Stimulated activated naive CD8-positive, alpha-beta T cell treated with anti-CD3 and anti-CD28 coated beads, Interleukin-15, Interleukin-2, amounts not matched to agents 100 ng/mL and 50 ng/mL, for 24 hours (primary cell): ENCODE data around the gene PRRT1.

Experiments
- H3K27ac Mint-ChIP-seq: one replicate; pipeline ENCODE4 v1.8.0; 2021; ENCODE audit warnings: mild to moderate bottlenecking, mixed read lengths
- H3K27me3 Mint-ChIP-seq: one replicate; pipeline ENCODE4 v1.8.0; 2021; ENCODE audit warnings: mixed read lengths
- H3K36me3 Mint-ChIP-seq: one replicate; pipeline ENCODE4 v1.8.0; 2021; ENCODE audit warnings: low read depth, mixed read lengths
- H3K4me1 Mint-ChIP-seq: one replicate; pipeline ENCODE4 v1.8.0; 2021; ENCODE audit warnings: low read depth, mixed read lengths
- H3K4me3 Mint-ChIP-seq: one replicate; pipeline ENCODE4 v1.8.0; 2021; ENCODE audit warnings: mild to moderate bottlenecking, mixed read lengths
- H3K9me3 Mint-ChIP-seq: one replicate; pipeline ENCODE4 v1.8.0; 2021; ENCODE audit warnings: mixed read lengths

The PRRT1 gene

DNA sequence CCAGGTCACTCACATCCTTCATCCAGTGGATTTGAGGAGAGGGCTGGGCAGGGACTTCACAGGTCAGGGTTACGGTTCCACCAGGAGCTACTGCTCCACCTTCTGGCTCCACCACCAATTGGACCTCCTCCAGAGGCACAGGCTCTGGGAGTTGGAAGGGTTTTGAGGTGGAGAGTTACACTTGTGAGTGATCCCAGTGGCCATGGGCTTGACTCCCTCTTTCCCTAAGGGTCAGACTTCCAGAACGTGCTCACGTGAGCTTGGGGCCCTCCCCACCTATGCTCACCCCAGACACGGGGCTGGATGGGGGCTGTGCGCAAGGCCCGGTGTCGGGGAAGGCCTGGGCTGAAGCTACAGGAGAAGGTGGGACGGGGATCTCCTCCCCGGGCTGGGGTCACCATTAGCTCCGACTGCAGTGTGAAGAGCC is 30.8 kb upstream of the PRRT1 start:
- Mint-ChIP-seq H3K4me3 (no peak overlapping the region), H3K27me3 (no peaks in the 10 kb centered on the region), H3K27ac (peak overlapping the region; percentile 51), H3K4me1 (peaks cover 70% of the 10 kb centered on the region), H3K36me3 (peaks cover 59% of the 10 kb centered on the region), H3K9me3 (no peaks in the 10 kb centered on the region)

DNA sequence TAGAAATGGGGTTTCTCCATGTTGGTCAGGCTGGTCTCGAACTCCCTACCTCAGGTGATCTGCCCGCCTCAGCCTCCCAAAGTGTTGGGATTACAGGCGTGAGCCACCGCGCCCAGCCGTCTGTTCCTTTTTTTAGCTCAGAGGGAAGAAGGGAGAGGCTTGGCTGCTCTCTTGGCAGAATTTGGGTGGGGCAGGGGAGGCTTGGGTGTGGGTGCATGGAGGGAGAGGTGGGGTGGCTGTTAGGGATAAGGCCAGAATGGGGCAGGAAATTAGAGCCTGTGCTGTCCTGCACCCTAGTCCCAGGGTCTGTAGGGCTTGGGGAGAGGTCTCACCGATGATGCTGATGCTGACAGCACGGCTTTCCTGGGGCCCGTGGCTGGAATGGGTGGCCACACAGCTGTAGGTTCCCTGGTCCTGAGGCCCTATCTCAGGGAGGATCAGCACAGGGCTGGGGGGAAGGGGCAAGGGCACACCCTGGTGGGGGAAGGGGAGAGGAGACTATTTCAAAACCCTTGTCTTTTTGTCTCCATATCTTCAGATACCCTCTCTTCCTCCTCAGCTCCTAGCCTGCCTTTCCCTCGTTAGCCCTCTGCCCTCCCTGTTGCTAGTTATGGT is 30.3 kb upstream of the PRRT1 start:
- Mint-ChIP-seq H3K27ac (no peak overlapping the region), H3K4me3 (no peak overlapping the region), H3K27me3 (no peaks in the 10 kb centered on the region), H3K36me3 (peaks cover 53% of the 10 kb centered on the region), H3K4me1 (peaks cover 70% of the 10 kb centered on the region), H3K9me3 (no peaks in the 10 kb centered on the region)

DNA sequence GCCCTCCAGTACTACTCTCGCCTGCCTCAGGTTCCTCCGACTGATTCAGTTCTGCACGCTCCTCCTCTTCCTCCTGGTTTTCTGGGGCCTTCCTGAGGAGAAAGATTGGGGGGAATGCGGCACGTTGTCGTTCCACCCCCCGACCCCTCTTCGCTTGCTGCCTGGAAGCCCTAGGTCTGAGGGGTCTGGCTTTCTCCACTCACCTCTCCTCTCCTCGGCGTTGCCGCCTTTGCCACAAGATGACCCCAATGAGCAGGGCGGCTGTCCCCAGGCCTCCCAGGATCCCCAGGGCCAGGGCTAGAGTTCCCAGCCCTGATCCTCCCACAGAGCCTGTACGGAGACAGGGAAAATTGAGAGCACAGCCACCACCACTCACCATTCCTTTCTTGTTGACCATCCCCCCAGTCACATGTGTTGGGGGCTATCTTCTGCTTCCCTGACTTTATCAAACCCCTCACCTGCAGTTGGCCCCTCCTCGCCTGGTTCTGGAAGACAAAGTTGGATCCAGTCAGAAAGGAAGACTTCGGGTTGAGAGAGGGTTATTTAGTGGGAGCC is 29.5 kb upstream of the PRRT1 start:
- H3K27me3 Mint-ChIP-seq: no peaks in the 10 kb centered on the region
- H3K4me1 Mint-ChIP-seq: peaks cover 70% of the 10 kb centered on the region
- peak overlapping the region; percentile 96 for H3K27ac Mint-ChIP-seq
- no peak overlapping the region for H3K4me3 Mint-ChIP-seq
- H3K36me3 Mint-ChIP-seq: peaks cover 45% of the 10 kb centered on the region
- H3K9me3 Mint-ChIP-seq: no peaks in the 10 kb centered on the region

DNA sequence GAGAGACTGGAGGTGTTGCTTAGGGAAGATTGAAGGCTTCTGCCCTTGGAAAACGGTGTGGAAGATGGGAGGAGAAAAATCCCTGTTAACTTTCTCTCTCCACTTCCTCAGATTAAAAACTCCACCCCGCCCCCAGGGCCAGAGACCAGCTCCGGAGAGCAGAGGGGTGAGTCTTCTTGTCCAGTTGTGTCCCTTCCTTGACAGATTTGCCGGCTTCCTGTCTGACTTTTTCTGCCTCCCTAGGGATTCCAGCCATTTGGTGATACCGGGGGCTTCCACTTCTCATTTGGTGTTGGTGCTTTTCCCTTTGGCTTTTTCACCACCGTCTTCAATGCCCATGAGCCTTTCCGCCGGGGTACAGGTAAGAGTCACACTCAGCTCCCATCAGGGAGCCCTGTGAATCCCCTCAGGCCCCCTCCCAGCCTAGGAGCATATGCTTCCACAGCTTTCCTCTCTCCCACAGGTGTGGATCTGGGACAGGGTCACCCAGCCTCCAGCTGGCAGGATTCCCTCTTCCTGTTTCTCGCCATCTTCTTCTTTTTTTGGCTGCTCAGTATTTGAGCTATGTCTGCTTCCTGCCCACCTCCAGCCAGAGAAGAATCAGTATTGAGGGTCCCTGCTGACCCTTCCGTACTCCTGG is 28.1 kb upstream of the PRRT1 start:
- Mint-ChIP-seq H3K4me1 (peaks cover 68% of the 10 kb centered on the region), H3K36me3 (peaks cover 37% of the 10 kb centered on the region), H3K27me3 (no peaks in the 10 kb centered on the region), H3K9me3 (no peaks in the 10 kb centered on the region), H3K4me3 (peak overlapping the region; percentile 96), H3K27ac (peak overlapping the region; percentile 96)

DNA sequence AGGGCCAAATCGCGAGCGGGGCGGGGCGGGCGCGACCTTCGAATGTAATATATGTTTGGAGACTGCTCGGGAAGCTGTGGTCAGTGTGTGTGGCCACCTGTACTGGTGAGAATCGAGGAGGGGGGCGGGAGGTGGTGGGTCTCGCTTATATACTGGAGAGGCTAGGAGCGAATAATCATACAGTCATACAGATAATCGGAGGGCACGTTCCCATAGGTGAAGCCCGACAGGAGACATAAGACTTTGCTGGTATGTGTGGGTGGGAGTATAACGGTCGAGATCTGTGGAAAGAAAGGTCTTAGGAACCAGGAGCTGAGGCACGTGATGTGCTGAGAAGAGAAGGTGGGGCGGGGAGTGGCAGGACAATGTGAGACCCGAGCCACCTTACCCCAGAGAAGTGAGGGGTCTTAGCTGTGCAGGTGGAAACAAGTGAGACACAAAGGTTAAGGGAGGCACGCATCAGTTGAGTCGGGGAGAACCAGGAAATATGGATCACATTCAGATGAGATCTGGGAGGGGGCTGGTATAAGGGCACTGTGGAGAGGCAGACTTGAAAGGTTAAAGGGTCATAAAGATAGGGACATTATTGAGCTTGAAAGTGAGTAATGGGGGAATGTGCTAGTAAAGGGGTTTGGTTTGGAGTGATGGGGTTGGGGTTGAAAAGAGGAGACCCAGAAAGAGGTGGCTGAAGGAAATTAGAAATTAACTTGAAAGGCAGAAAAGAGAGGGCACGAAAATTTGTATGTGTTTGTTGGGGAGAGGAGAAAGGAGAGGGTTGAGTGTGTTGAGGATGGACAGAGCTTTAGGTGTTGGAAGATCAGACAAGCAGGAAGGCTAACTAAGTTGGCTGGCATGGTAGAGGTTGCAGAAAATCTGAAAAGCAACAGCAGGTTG is 27.1 kb upstream of the PRRT1 start:
- H3K4me1 Mint-ChIP-seq: peaks cover 78% of the 10 kb centered on the region
- peak overlapping the region; percentile 96 for H3K27ac Mint-ChIP-seq
- peak overlapping the region; percentile 96 for H3K4me3 Mint-ChIP-seq
- H3K9me3 Mint-ChIP-seq: no peaks in the 10 kb centered on the region
- H3K27me3 Mint-ChIP-seq: no peaks in the 10 kb centered on the region
- peaks cover 37% of the 10 kb centered on the region for H3K36me3 Mint-ChIP-seq

DNA sequence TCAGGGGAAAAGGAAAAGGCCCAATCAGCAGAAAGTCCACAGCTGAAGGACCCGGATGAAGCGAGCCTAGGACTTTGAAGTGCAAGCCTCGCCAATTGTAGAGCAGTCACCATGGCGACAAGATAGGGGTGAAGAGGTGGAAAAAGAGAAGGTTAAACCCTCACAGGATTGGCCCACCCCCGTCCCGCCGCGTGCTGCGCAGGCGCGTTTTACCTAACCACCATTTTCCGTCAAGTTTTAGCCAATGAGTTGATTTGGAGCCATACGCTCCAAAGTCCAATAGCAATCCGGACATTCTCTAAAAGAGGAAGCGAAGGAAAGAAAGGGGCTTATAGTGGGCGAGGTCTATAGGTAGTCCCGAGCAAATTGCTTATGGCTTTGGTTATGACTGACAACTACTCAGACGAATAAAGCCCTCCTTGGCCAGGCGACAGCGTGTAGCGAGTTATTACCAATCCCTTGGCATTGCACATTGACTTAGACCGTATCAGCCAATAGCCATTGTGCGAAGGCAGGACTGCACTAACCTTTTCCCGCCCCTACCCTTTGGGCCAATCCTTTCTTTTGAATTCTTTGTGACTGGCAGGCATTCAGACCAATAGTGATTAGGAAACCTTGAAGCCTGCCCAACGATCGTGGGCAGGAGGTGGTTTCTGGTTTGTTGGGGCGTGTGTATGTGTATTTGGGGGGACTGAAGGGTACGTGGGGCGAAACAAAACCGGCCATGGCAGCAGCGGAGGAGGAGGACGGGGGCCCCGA is 26.2 kb upstream of the PRRT1 start, which contains the start of gene RNF5:
TSS of gene RNF5 (plus strand) at position 618 of the 759 bp plus-strand sequence. CDS start at position 725, 107 bp downstream.
- H3K9me3 Mint-ChIP-seq: no peaks in the 10 kb centered on the region
- peak within 1 kb of the TSS; percentile 96 for H3K4me3 Mint-ChIP-seq
- H3K27me3 Mint-ChIP-seq: no peaks in the 10 kb centered on the region
- H3K36me3 Mint-ChIP-seq: peaks cover 31% of the 10 kb centered on the region
- H3K4me1 Mint-ChIP-seq: peaks cover 78% of the 10 kb centered on the region
- H3K27ac Mint-ChIP-seq: peak within 1 kb of the TSS; percentile 96

DNA sequence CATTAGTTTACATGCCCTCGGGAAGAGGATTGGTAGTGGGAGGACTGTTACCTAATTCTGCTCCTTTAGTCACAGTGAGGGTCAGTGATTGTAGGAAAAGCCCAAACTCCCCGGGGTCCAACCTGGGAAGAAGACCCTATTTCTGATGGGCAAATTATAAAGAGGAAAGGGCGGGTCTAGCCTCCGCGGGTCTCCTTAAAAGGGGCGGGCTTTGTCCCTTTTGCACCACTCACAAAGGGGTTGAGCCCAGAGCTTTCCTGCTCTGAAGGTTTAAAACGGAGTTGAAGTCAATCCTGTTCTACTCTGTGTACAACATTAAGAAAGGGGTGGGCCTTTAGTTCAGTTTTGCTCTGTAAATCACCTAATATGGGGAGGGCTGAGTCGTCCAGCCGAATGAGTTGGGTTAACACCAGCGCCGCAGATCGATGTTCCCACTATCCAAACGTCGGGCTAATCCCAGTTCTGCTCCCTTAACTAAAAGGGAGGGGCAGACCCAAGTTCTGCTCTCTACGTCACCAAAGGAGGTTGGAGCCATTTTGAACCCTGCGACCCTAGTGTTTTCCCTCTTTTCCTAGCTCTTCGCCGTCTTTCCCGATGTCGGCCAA is 25.5 kb upstream of the PRRT1 start:
- Mint-ChIP-seq H3K36me3 (peaks cover 26% of the 10 kb centered on the region), H3K9me3 (no peaks in the 10 kb centered on the region), H3K27ac (peak overlapping the region; percentile 96), H3K4me1 (peaks cover 77% of the 10 kb centered on the region), H3K27me3 (no peaks in the 10 kb centered on the region), H3K4me3 (peak overlapping the region; percentile 96)

DNA sequence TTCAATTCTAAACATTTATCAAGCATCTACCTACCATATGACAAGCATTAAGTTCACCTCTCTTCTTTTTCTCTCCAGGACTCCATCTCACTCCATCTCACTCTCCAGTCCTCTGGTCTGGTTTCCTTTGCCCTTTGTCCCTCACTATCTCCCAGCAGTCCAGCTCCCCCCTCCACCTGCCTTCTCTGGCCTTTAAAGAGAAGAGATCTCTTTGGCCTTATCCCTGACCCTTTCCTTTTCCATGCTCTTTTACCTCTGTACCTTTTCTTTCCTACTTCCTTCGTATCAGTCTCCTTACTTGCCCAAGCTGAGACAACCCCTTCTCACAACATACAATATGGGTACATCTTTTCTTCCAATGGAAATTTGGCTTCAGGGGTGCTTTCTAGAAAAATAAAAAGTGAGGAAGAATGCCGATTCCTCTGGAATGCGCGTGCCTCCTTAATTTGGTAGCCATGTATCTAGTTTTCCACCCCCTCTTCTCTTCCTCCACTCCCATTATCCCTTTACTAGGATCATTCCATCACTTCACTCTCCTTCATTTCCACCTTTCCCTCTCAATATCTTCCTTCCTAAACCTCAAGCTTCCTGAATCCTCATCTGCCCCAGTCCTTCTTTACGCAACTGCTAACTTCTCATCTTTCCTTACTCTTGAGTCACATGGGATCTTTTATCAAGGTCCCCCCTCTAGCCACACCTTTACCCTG is 24.9 kb upstream of the PRRT1 start:
- Mint-ChIP-seq H3K27me3 (no peaks in the 10 kb centered on the region), H3K4me3 (peak overlapping the region; percentile 96), H3K4me1 (peaks cover 77% of the 10 kb centered on the region), H3K27ac (peak overlapping the region; percentile 96), H3K36me3 (peaks cover 25% of the 10 kb centered on the region), H3K9me3 (no peaks in the 10 kb centered on the region)

DNA sequence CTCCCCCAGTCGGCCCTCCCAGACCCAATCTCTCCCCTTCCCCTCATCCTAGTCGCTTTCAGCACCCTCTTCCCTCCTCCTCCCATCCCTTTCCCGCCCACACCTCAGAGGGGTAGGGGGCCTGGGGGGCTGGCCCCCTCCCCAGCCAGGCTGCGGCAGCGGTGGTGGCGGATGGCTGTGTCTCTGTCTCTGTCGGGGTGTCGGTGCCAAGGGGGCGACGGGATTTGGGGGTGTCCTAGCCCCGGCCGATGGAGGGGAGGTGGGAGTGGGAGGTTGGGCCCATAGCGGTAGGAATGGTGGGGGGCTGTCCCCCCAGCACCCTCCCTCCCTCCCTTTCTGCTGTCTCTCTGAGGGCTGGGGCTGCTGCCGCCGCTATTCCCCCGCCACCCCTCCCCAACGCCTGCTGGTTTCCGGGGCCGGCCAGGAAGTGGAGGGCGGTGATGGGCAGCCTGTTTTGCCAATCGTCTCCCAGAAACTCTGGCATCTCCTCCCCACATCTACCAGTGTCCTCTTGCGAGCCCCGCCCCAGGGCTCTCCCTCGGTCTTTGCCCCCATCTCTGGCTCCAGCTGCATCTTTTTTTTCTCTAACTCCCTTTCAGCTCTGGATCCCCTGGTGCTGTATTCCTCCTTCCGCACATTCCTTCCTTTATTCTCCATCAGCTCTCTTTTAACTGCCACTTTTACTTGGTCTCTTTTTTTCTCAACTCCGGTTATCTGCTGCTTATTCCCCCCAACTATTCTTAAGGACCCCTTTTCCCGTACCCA is 24.2 kb upstream of the PRRT1 start, which contains the start of gene AGPAT1:
TSS of gene AGPAT1 (minus strand) at position 374 of the 765 bp plus-strand sequence. CDS start 4,588 bp downstream, outside the sequence.
- peaks cover 25% of the 10 kb centered on the region for H3K36me3 Mint-ChIP-seq
- peaks cover 77% of the 10 kb centered on the region for H3K4me1 Mint-ChIP-seq
- peak within 1 kb of the TSS; percentile 96 for H3K27ac Mint-ChIP-seq
- H3K9me3 Mint-ChIP-seq: no peaks in the 10 kb centered on the region
- H3K27me3 Mint-ChIP-seq: no peaks in the 10 kb centered on the region
- H3K4me3 Mint-ChIP-seq: peak within 1 kb of the TSS; percentile 96

DNA sequence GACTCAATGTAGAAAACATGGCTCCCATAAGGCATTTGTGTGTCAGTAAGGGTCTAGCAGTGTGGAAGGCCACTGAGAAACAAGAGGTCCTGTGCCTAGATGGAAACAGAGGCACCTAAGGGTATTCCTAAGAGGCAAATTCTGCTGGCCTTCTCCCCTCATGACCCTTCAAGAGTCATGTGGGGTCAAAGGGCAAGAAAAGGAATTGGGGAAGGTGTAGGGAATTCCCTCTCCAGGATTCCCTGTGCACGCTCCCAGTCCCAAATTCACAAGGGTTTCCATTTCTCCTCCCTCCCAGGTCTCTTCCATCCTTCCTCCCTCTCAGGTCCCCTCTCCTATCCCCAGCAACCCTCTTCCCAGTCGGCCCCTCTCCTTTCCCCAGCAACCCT is 23.6 kb upstream of the PRRT1 start:
- H3K4me1 Mint-ChIP-seq: peaks cover 71% of the 10 kb centered on the region
- H3K27me3 Mint-ChIP-seq: no peaks in the 10 kb centered on the region
- H3K4me3 Mint-ChIP-seq: peak overlapping the region; percentile 96
- H3K9me3 Mint-ChIP-seq: no peaks in the 10 kb centered on the region
- H3K36me3 Mint-ChIP-seq: peaks cover 20% of the 10 kb centered on the region
- H3K27ac Mint-ChIP-seq: peak overlapping the region; percentile 43

DNA sequence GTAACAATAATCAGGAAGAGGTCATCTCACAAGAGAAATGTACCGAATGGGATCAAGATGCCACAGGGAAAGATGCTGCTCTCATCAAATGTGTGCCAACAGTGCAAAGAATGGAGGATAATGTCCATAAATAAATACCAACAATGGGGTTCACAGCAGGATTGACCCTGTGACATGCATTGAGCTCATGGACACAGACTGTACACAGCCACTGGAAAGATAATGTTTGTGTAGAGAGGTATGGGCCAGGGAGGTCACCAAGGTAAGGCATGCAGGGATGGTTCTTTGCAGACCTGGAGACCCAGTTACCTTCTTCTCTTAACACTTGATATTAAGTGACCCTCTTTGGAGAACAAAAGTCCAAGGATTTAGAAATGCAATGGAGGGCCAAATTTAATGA is 22.7 kb upstream of the PRRT1 start:
- Mint-ChIP-seq H3K27ac (no peak overlapping the region), H3K4me3 (peak overlapping the region; percentile 96), H3K36me3 (peaks cover 23% of the 10 kb centered on the region), H3K9me3 (no peaks in the 10 kb centered on the region), H3K27me3 (no peaks in the 10 kb centered on the region), H3K4me1 (peaks cover 62% of the 10 kb centered on the region)

DNA sequence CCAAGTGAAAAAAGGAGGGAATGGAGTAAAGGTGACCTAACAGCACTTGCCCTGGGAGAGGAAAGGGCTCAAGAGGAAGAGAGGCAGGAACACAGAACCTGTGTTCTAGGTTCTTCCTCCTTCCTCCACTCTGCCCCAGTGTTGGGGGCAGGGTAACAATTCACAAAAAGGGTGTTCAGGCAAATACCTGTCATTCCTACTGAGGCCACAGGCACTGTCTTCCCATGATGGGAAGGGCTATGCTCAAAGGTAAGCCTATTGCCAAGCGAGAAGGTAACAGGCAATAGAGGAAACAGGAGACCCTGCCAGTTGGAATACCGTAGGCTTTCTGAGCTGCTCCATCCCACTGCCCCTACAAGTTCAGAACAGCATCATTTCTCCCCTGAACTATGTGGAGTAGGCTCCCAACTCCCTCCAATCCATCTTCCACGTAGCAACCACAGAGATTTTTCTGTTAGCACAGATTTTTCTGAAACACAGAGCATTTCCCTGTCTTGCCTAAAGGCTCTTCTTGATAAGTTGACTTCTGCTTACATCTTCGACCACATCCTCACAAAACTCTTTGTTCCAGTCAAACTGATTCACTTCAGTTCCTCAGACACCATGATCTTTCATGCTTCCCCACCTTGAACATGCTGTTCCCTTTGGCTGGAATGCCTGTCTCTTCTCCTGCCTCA is 21.4 kb upstream of the PRRT1 start:
- Mint-ChIP-seq H3K36me3 (peaks cover 19% of the 10 kb centered on the region), H3K27ac (no peak overlapping the region), H3K27me3 (no peaks in the 10 kb centered on the region), H3K9me3 (no peaks in the 10 kb centered on the region), H3K4me3 (no peak overlapping the region), H3K4me1 (peaks cover 52% of the 10 kb centered on the region)
